Measurements from ENCODE around the gene COL19A1. TPM values are rescaled to one million over a fixed set of nuclear protein-coding genes. Genes with fewer than 3 reads are reported as not detected.

The COL19A1 gene
- total and polyA plus RNA-seq, 9 of the 15 experiments (the other 6 are each of a cell fraction or from before 2014, with no cell fraction given), result not detected

DNA sequence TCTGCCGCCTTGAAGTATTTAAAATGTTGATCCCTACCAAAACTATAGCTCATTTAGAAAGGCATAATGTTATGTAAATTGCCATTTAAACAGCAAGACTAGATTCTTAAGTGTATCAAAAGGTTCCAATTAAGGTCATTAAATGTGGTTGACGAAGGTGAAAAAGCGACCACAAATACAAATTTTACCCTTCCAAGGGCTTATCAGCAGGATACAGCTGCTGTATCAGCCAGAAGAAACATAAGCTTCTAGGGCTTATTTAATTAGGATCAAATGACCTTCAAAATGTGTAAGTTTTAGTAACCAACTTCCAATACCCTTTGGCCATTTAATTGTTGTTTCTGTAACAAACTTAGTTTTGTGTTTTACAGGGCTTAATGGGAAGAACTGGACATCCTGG, 296.6 kb downstream of the COL19A1 start (continued):
- TF ChIP-seq, protein P1, sequence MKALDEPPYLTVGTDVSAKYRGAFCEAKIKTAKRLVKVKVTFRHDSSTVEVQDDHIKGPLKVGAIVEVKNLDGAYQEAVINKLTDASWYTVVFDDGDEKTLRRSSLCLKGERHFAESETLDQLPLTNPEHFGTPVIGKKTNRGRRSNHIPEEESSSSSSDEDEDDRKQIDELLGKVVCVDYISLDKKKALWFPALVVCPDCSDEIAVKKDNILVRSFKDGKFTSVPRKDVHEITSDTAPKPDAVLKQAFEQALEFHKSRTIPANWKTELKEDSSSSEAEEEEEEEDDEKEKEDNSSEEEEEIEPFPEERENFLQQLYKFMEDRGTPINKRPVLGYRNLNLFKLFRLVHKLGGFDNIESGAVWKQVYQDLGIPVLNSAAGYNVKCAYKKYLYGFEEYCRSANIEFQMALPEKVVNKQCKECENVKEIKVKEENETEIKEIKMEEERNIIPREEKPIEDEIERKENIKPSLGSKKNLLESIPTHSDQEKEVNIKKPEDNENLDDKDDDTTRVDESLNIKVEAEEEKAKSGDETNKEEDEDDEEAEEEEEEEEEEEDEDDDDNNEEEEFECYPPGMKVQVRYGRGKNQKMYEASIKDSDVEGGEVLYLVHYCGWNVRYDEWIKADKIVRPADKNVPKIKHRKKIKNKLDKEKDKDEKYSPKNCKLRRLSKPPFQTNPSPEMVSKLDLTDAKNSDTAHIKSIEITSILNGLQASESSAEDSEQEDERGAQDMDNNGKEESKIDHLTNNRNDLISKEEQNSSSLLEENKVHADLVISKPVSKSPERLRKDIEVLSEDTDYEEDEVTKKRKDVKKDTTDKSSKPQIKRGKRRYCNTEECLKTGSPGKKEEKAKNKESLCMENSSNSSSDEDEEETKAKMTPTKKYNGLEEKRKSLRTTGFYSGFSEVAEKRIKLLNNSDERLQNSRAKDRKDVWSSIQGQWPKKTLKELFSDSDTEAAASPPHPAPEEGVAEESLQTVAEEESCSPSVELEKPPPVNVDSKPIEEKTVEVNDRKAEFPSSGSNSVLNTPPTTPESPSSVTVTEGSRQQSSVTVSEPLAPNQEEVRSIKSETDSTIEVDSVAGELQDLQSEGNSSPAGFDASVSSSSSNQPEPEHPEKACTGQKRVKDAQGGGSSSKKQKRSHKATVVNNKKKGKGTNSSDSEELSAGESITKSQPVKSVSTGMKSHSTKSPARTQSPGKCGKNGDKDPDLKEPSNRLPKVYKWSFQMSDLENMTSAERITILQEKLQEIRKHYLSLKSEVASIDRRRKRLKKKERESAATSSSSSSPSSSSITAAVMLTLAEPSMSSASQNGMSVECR (CRISPR knock-in tag; IDR thresholded peaks at IDR 0.05), result no peak
- TF ChIP-seq TRIM24 (IDR thresholded peaks at IDR 0.05), result peak; percentile 11 to 15; a peak in 1 of 4 replicates
- TF ChIP-seq, protein P2, sequence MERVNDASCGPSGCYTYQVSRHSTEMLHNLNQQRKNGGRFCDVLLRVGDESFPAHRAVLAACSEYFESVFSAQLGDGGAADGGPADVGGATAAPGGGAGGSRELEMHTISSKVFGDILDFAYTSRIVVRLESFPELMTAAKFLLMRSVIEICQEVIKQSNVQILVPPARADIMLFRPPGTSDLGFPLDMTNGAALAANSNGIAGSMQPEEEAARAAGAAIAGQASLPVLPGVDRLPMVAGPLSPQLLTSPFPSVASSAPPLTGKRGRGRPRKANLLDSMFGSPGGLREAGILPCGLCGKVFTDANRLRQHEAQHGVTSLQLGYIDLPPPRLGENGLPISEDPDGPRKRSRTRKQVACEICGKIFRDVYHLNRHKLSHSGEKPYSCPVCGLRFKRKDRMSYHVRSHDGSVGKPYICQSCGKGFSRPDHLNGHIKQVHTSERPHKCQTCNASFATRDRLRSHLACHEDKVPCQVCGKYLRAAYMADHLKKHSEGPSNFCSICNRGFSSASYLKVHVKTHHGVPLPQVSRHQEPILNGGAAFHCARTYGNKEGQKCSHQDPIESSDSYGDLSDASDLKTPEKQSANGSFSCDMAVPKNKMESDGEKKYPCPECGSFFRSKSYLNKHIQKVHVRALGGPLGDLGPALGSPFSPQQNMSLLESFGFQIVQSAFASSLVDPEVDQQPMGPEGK (CRISPR knock-in tag; IDR thresholded peaks at IDR 0.05; ENCODE audit: borderline replicate concordance), result no peak
- no peak for TF ChIP-seq RAD51 (IDR thresholded peaks at IDR 0.05; ENCODE audit: borderline replicate concordance, low read depth)
- peak; percentile 45; the same call in 1 of the 2 replicates for TF ChIP-seq ZEB2 (IDR thresholded peaks at IDR 0.05)
- TF ChIP-seq NR1H2 (CRISPR knock-in tag; IDR thresholded peaks at IDR 0.05), result no peak
- TF ChIP-seq SAP30 (IDR thresholded peaks at IDR 0.05; ENCODE audit: borderline replicate concordance, insufficient read depth, low read depth, low read length, poor library complexity, severe bottlenecking), result no peak
- no peak for TF ChIP-seq MCM5 (IDR thresholded peaks at IDR 0.05; ENCODE audit: low read depth)
- TF ChIP-seq FOXK1 (CRISPR knock-in tag; IDR thresholded peaks at IDR 0.05; ENCODE audit: borderline replicate concordance), result no peak
- no peak for TF ChIP-seq RBM39 (optimal IDR thresholded peaks at IDR 0.05; ENCODE audit: low read depth, low read length)
- TF ChIP-seq EGR1 (conservative IDR thresholded peaks at IDR 0.05), result no peak
- peak; percentile 86; the same call in 1 of the 2 replicates for TF ChIP-seq SMARCC2 (IDR thresholded peaks at IDR 0.05; ENCODE audit: low read depth)
- TF ChIP-seq, protein P3, sequence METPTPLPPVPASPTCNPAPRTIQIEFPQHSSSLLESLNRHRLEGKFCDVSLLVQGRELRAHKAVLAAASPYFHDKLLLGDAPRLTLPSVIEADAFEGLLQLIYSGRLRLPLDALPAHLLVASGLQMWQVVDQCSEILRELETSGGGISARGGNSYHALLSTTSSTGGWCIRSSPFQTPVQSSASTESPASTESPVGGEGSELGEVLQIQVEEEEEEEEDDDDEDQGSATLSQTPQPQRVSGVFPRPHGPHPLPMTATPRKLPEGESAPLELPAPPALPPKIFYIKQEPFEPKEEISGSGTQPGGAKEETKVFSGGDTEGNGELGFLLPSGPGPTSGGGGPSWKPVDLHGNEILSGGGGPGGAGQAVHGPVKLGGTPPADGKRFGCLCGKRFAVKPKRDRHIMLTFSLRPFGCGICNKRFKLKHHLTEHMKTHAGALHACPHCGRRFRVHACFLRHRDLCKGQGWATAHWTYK (CRISPR knock-in tag; IDR thresholded peaks at IDR 0.05), result no peak
- peak; percentile 84 for TF ChIP-seq TAL1 (IDR thresholded peaks at IDR 0.05)
- peak; percentile 69 for TF ChIP-seq STAT5A (IDR thresholded peaks at IDR 0.05; ENCODE audit: borderline replicate concordance, low read length)
- no peak for TF ChIP-seq TOE1 (IDR thresholded peaks at IDR 0.05; ENCODE audit: borderline replicate concordance)
- TF ChIP-seq TOE1 (CRISPR knock-in tag; IDR thresholded peaks at IDR 0.05; ENCODE audit: borderline replicate concordance, low read depth), result no peak
- no peak for TF ChIP-seq KAT7 (CRISPR knock-in tag; IDR thresholded peaks at IDR 0.05; ENCODE audit: borderline replicate concordance)
- peak; percentile 90 for TF ChIP-seq SMARCA4 (IDR thresholded peaks at IDR 0.05)
- TF ChIP-seq ZNF23 (CRISPR knock-in tag; IDR thresholded peaks at IDR 0.05), result no peak
- TF ChIP-seq ZNF324 (CRISPR knock-in tag; IDR thresholded peaks at IDR 0.05), result no peak
- TF ChIP-seq SIN3B (IDR thresholded peaks at IDR 0.05; ENCODE audit: low read depth), result no peak
- no peak for TF ChIP-seq MYNN (IDR thresholded peaks at IDR 0.05)
- no peak for TF ChIP-seq MYNN (CRISPR knock-in tag; IDR thresholded peaks at IDR 0.05)
- TF ChIP-seq KDM1A (IDR thresholded peaks at IDR 0.05), result peak in 1 of 2 experiments; percentile 47; a peak in 2 of 4 replicates
- no peak for TF ChIP-seq RFX1 (IDR thresholded peaks at IDR 0.05)
